Measurements from ENCODE around the gene TOMM40. TPM values are rescaled to one million over a fixed set of nuclear protein-coding genes. Genes with fewer than 3 reads are reported as not detected.
"Not testable (repeated sequence)": the region's sequence is repeated elsewhere in the genome, so short reads cannot be mapped to it uniquely, and the experiment has no call there.

TOMM40 gene
- total and polyA plus RNA-seq, 7 experiments from 2014 or later, result 26.3 to 73.3 (median 37.5) TPM

- H3K27ac ChIP-seq (ENCODE audit: low read depth, low read length), result no peak overlapping the region
- intact Hi-C loops (cut with micrococcal nuclease), result no loop called here
- ChIA-PET POLR2A (no interaction called here), CTCF (no interaction called here)
- ATAC-seq (no peak), DNase-seq (no peak)
- Mint-ChIP-seq H3K4me1 (peaks cover 0 to 8% (median 0%) of the 10 kb centered on the region in 7 donors), H3K27me3 (peaks cover 0 to 9% (median 0%) of the 10 kb centered on the region in 5 donors), H3K36me3 (no peaks in the 10 kb centered on the region), H3K27ac (no peak overlapping the region), H3K4me3 (no peak overlapping the region), H3K9me3 (no peaks in the 10 kb centered on the region)
- no peaks in the 10 kb centered on the region for H3K36me3 ChIP-seq (ENCODE audit: control insufficient read depth in 2 of 3, insufficient read depth in 3 of 3, low read length in 3 of 3)
- no peaks in the 10 kb centered on the region for H3K4me1 ChIP-seq (ENCODE audit: control insufficient read depth in 2 of 2, insufficient read depth in 2 of 2, low read length in 2 of 2)
- no peak overlapping the region for H3K4me3 ChIP-seq (ENCODE audit: low read length)
- H3K27me3 ChIP-seq (ENCODE audit: control insufficient read depth in 2 of 2, insufficient read depth in 2 of 2, low read length in 2 of 2), result no peaks in the 10 kb centered on the region
- no peaks in the 10 kb centered on the region for H3K9me3 ChIP-seq (ENCODE audit: control insufficient read depth in 2 of 3, low read length in 3 of 3)
Measured at GRCh38 chr19:44855606-44856005, 35.4 kb upstream of the TOMM40 start.

GRCh38 chr19:44856421-44857083 lies 34.5 kb upstream of the TOMM40 start:
- Mint-ChIP-seq H3K36me3 (no peaks in the 10 kb centered on the region), H3K9me3 (no peaks in the 10 kb centered on the region), H3K27me3 (peaks cover 0 to 5% (median 0%) of the 10 kb centered on the region in 5 donors), H3K4me1 (peaks cover 0 to 5% (median 0%) of the 10 kb centered on the region in 7 donors), H3K4me3 (no peak overlapping the region), H3K27ac (peak overlapping the region in 1 of 9 donors; percentile 70)
- Histone ChIP-seq H3K27ac (ENCODE audit: low read depth, low read length) (no peak overlapping the region), H3K4me1 (ENCODE audit: control insufficient read depth in 2 of 2, insufficient read depth in 2 of 2, low read length in 2 of 2) (no peaks in the 10 kb centered on the region), H3K9me3 (ENCODE audit: control insufficient read depth in 2 of 3, low read length in 3 of 3) (no peaks in the 10 kb centered on the region), H3K36me3 (ENCODE audit: control insufficient read depth in 2 of 3, insufficient read depth in 3 of 3, low read length in 3 of 3) (no peaks in the 10 kb centered on the region), H3K27me3 (ENCODE audit: control insufficient read depth in 2 of 2, insufficient read depth in 2 of 2, low read length in 2 of 2) (no peaks in the 10 kb centered on the region), H3K4me3 (ENCODE audit: low read length) (no peak overlapping the region)
- ATAC-seq (no peak), DNase-seq (no peak)
- ChIA-PET POLR2A (interaction anchor here (0.6 kb wide), 1 partner anchor 27 kb away, joined by 3 read pairs; no protein-coding TSS in a partner anchor), CTCF (no interaction called here)
- intact Hi-C loops (cut with micrococcal nuclease), result no loop called here

DNA sequence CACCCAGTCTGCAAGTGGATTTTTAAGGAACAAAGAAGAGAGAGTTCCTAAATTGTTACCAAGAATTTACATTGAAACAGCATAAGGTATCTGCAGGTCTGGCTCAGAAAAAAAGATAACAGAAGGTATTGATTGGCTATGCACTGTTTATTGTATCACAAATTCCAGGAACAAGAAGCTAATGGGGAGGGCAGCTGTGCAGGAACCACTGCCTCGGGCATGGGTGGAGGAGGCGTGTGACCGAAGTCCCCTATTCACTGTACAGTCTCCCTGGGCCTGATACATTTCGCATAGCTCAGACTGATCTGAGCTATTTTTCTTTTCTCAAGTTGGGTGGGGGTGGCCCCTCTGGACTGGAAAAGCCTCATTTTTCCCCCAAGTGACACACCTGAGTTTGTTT lies 33.2 kb upstream of the TOMM40 start:
- H3K9me3 Mint-ChIP-seq, result no peaks in the 10 kb centered on the region
- H3K27me3 Mint-ChIP-seq, result no peaks in the 10 kb centered on the region
- Histone ChIP-seq H3K4me3 (ENCODE audit: low read length) (no peak overlapping the region), H3K36me3 (ENCODE audit: control insufficient read depth in 2 of 3, insufficient read depth in 3 of 3, low read length in 3 of 3) (no peaks in the 10 kb centered on the region), H3K27ac (ENCODE audit: low read depth, low read length) (no peak overlapping the region), H3K27me3 (ENCODE audit: control insufficient read depth in 2 of 2, insufficient read depth in 2 of 2, low read length in 2 of 2) (no peaks in the 10 kb centered on the region), H3K9me3 (ENCODE audit: control insufficient read depth in 2 of 3, low read length in 3 of 3) (no peaks in the 10 kb centered on the region), H3K4me1 (ENCODE audit: control insufficient read depth in 2 of 2, insufficient read depth in 2 of 2, low read length in 2 of 2) (no peaks in the 10 kb centered on the region)
- no peak overlapping the region for H3K4me3 Mint-ChIP-seq
- intact Hi-C loops (cut with micrococcal nuclease), result no loop called here
- POLR2A ChIA-PET, result interaction anchor here (1.3 kb wide), 1 partner anchor 8 kb away, joined by 4 read pairs; no protein-coding TSS in a partner anchor
- no peaks in the 10 kb centered on the region for H3K36me3 Mint-ChIP-seq
- CTCF ChIA-PET, result no interaction called here
- no peak for DNase-seq
- ATAC-seq, result no peak
- no peak overlapping the region for H3K27ac Mint-ChIP-seq
- peaks cover 0 to 2% (median 0%) of the 10 kb centered on the region in 7 donors for H3K4me1 Mint-ChIP-seq

DNA sequence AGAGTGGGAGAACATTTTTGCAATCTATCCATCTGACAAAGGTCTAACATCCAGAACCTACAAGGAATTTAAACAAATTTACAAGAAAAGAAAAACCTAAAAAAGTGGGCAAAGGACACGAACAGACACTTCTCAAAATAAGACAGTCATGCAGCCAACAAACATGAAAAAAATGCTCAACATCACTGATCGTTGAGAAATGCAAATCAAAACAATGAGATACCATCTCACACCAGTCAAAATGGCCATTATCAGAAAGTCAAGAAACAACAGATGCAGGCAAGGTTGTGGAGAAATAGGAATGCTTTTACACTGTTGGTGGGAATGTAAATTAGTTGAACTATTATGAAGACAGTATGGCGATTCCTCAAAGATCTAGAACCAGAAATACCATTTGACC lies 29.5 kb upstream of the TOMM40 start:
- H3K4me3 Mint-ChIP-seq; H3K4me1 Mint-ChIP-seq; H3K4me1 ChIP-seq (ENCODE audit: control insufficient read depth in 2 of 2, insufficient read depth in 2 of 2, low read length in 2 of 2); H3K9me3 ChIP-seq (ENCODE audit: control insufficient read depth in 2 of 3, low read length in 3 of 3); H3K27ac Mint-ChIP-seq; POLR2A ChIA-PET; H3K27ac ChIP-seq (ENCODE audit: low read depth, low read length); H3K36me3 ChIP-seq (ENCODE audit: control insufficient read depth in 2 of 3, insufficient read depth in 3 of 3, low read length in 3 of 3); ATAC-seq; intact Hi-C loops (cut with micrococcal nuclease); H3K27me3 ChIP-seq (ENCODE audit: control insufficient read depth in 2 of 2, insufficient read depth in 2 of 2, low read length in 2 of 2); DNase-seq; H3K27me3 Mint-ChIP-seq; H3K4me3 ChIP-seq (ENCODE audit: low read length); H3K9me3 Mint-ChIP-seq; H3K36me3 Mint-ChIP-seq: not testable (repeated sequence)
- CTCF ChIA-PET, result interaction anchor here (0.6 kb wide), 1 partner anchor 374 kb away, joined by 4 read pairs; no protein-coding TSS in a partner anchor

DNA sequence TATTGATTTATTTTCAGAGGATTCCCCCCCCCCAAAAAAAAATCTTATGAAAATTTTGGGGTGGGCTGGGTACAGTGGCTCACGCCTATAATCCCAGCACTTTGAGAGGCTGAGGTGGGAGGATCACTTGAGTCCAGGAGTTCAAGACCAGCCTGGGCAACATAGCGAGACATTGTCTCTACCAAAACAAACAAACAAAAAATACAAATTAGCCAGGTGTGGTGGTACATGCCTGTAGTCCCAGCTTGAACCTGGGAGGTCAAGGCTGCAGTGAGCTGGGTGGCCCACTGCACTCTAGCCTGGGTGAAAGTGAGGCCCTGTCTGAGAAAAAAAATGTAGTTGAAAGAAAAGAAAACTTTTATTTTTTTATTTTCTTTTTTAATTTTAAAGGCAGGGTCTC lies 27.1 kb upstream of the TOMM40 start:
- ATAC-seq (no peak), DNase-seq (no peak)
- Mint-ChIP-seq H3K27ac (no peak overlapping the region), H3K36me3 (no peaks in the 10 kb centered on the region), H3K4me1 (peaks cover 0 to 5% (median 0%) of the 10 kb centered on the region in 7 donors), H3K4me3 (no peak overlapping the region), H3K9me3 (no peaks in the 10 kb centered on the region), H3K27me3 (no peaks in the 10 kb centered on the region)
- no peak overlapping the region for H3K27ac ChIP-seq (ENCODE audit: low read depth, low read length)
- ChIA-PET CTCF (interaction anchor here (0.6 kb wide), 1 partner anchor 934 kb away, joined by 4 read pairs; no protein-coding TSS in a partner anchor), POLR2A (interaction anchor here (0.6 kb wide), 1 partner anchor 124 kb away, joined by 3 read pairs; no protein-coding TSS in a partner anchor)
- no peaks in the 10 kb centered on the region for H3K9me3 ChIP-seq (ENCODE audit: control insufficient read depth in 2 of 3, low read length in 3 of 3)
- H3K4me1 ChIP-seq (ENCODE audit: control insufficient read depth in 2 of 2, insufficient read depth in 2 of 2, low read length in 2 of 2), result no peaks in the 10 kb centered on the region
- H3K36me3 ChIP-seq (ENCODE audit: control insufficient read depth in 2 of 3, insufficient read depth in 3 of 3, low read length in 3 of 3), result no peaks in the 10 kb centered on the region
- H3K4me3 ChIP-seq (ENCODE audit: low read length), result no peak overlapping the region
- H3K27me3 ChIP-seq (ENCODE audit: control insufficient read depth in 2 of 2, insufficient read depth in 2 of 2, low read length in 2 of 2), result no peaks in the 10 kb centered on the region
- intact Hi-C loops (cut with micrococcal nuclease), result no loop called here

DNA sequence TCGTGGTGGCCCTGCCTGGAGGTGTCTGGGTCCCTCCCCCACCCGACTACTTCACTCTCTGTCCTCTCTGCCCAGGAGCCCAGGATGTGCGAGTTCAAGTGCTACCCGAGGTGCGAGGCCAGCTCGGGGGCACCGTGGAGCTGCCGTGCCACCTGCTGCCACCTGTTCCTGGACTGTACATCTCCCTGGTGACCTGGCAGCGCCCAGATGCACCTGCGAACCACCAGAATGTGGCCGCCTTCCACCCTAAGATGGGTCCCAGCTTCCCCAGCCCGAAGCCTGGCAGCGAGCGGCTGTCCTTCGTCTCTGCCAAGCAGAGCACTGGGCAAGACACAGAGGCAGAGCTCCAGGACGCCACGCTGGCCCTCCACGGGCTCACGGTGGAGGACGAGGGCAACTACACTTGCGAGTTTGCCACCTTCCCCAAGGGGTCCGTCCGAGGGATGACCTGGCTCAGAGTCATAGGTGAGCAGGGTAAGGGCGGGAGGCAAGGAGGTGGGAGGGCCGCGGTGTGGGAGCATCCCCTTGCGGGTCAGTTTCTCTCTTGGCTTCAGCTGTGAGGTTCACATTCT lies 25.8 kb upstream of the TOMM40 start:
- no peaks in the 10 kb centered on the region for H3K36me3 ChIP-seq (ENCODE audit: control insufficient read depth in 2 of 3, insufficient read depth in 3 of 3, low read length in 3 of 3)
- H3K27me3 ChIP-seq (ENCODE audit: control insufficient read depth in 2 of 2, insufficient read depth in 2 of 2, low read length in 2 of 2), result no peaks in the 10 kb centered on the region
- Mint-ChIP-seq H3K27ac (no peak overlapping the region), H3K27me3 (no peaks in the 10 kb centered on the region), H3K4me3 (no peak overlapping the region), H3K36me3 (no peaks in the 10 kb centered on the region), H3K9me3 (no peaks in the 10 kb centered on the region), H3K4me1 (peaks cover 0 to 10% (median 0%) of the 10 kb centered on the region in 7 donors)
- H3K4me1 ChIP-seq (ENCODE audit: control insufficient read depth in 2 of 2, insufficient read depth in 2 of 2, low read length in 2 of 2), result no peaks in the 10 kb centered on the region
- DNase-seq (no peak), ATAC-seq (no peak)
- ChIA-PET CTCF (no interaction called here), POLR2A (no interaction called here)
- H3K4me3 ChIP-seq (ENCODE audit: low read length), result no peak overlapping the region
- H3K27ac ChIP-seq (ENCODE audit: low read depth, low read length), result no peak overlapping the region
- no peaks in the 10 kb centered on the region for H3K9me3 ChIP-seq (ENCODE audit: control insufficient read depth in 2 of 3, low read length in 3 of 3)
- intact Hi-C loops (cut with micrococcal nuclease), result no loop called here

DNA sequence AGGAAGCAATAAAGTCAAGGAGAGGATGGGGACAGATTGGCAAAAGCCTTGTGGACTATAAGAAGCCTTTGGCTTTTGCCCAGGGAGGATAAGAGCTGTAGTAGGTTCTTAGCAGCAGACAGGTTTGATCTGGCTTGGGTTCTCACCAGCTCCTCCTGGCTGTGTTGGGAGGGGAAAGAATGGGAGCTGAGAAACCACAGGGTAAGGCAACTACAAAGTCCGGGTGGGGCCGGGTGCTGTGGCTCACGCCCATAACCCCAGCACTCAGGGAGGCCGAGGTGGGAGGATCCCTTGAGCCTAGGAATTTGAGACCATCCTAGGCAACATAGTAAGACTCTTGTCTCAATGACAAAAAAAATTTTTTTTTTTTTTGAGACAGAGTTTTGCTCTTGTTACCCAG lies 24.4 kb upstream of the TOMM40 start:
- intact Hi-C loops (cut with micrococcal nuclease), result no loop called here
- POLR2A ChIA-PET, result interaction anchor here (0.7 kb wide), 1 partner anchor 50 kb away, joined by 3 read pairs; no protein-coding TSS in a partner anchor
- no peak overlapping the region for H3K27ac ChIP-seq (ENCODE audit: low read depth, low read length)
- H3K27me3 ChIP-seq (ENCODE audit: control insufficient read depth in 2 of 2, insufficient read depth in 2 of 2, low read length in 2 of 2), result no peaks in the 10 kb centered on the region
- Mint-ChIP-seq H3K36me3 (no peaks in the 10 kb centered on the region), H3K4me1 (peaks cover 0 to 10% (median 0%) of the 10 kb centered on the region in 7 donors), H3K27me3 (no peaks in the 10 kb centered on the region), H3K9me3 (no peaks in the 10 kb centered on the region), H3K27ac (peak overlapping the region in 1 of 9 donors; percentile 51), H3K4me3 (no peak overlapping the region)
- H3K36me3 ChIP-seq (ENCODE audit: control insufficient read depth in 2 of 3, insufficient read depth in 3 of 3, low read length in 3 of 3), result no peaks in the 10 kb centered on the region
- CTCF ChIA-PET, result no interaction called here
- no peak for ATAC-seq
- H3K4me3 ChIP-seq (ENCODE audit: low read length), result no peak overlapping the region
- H3K4me1 ChIP-seq (ENCODE audit: control insufficient read depth in 2 of 2, insufficient read depth in 2 of 2, low read length in 2 of 2), result no peaks in the 10 kb centered on the region
- no peak for DNase-seq
- H3K9me3 ChIP-seq (ENCODE audit: control insufficient read depth in 2 of 3, low read length in 3 of 3), result no peaks in the 10 kb centered on the region
